ENCODE data around the gene PRKG1. TPM values are rescaled to one million over a fixed set of nuclear protein-coding genes. Genes with fewer than 3 reads are reported as not detected.

The PRKG1 gene
- total and polyA plus RNA-seq, 2 experiments from 2014 or later: 18.2 to 21.1 TPM

GRCh38 chr10:52197098-52197497 is 1122.8 kb downstream of the PRKG1 start (continued):
- TF ChIP-seq, protein P1, sequence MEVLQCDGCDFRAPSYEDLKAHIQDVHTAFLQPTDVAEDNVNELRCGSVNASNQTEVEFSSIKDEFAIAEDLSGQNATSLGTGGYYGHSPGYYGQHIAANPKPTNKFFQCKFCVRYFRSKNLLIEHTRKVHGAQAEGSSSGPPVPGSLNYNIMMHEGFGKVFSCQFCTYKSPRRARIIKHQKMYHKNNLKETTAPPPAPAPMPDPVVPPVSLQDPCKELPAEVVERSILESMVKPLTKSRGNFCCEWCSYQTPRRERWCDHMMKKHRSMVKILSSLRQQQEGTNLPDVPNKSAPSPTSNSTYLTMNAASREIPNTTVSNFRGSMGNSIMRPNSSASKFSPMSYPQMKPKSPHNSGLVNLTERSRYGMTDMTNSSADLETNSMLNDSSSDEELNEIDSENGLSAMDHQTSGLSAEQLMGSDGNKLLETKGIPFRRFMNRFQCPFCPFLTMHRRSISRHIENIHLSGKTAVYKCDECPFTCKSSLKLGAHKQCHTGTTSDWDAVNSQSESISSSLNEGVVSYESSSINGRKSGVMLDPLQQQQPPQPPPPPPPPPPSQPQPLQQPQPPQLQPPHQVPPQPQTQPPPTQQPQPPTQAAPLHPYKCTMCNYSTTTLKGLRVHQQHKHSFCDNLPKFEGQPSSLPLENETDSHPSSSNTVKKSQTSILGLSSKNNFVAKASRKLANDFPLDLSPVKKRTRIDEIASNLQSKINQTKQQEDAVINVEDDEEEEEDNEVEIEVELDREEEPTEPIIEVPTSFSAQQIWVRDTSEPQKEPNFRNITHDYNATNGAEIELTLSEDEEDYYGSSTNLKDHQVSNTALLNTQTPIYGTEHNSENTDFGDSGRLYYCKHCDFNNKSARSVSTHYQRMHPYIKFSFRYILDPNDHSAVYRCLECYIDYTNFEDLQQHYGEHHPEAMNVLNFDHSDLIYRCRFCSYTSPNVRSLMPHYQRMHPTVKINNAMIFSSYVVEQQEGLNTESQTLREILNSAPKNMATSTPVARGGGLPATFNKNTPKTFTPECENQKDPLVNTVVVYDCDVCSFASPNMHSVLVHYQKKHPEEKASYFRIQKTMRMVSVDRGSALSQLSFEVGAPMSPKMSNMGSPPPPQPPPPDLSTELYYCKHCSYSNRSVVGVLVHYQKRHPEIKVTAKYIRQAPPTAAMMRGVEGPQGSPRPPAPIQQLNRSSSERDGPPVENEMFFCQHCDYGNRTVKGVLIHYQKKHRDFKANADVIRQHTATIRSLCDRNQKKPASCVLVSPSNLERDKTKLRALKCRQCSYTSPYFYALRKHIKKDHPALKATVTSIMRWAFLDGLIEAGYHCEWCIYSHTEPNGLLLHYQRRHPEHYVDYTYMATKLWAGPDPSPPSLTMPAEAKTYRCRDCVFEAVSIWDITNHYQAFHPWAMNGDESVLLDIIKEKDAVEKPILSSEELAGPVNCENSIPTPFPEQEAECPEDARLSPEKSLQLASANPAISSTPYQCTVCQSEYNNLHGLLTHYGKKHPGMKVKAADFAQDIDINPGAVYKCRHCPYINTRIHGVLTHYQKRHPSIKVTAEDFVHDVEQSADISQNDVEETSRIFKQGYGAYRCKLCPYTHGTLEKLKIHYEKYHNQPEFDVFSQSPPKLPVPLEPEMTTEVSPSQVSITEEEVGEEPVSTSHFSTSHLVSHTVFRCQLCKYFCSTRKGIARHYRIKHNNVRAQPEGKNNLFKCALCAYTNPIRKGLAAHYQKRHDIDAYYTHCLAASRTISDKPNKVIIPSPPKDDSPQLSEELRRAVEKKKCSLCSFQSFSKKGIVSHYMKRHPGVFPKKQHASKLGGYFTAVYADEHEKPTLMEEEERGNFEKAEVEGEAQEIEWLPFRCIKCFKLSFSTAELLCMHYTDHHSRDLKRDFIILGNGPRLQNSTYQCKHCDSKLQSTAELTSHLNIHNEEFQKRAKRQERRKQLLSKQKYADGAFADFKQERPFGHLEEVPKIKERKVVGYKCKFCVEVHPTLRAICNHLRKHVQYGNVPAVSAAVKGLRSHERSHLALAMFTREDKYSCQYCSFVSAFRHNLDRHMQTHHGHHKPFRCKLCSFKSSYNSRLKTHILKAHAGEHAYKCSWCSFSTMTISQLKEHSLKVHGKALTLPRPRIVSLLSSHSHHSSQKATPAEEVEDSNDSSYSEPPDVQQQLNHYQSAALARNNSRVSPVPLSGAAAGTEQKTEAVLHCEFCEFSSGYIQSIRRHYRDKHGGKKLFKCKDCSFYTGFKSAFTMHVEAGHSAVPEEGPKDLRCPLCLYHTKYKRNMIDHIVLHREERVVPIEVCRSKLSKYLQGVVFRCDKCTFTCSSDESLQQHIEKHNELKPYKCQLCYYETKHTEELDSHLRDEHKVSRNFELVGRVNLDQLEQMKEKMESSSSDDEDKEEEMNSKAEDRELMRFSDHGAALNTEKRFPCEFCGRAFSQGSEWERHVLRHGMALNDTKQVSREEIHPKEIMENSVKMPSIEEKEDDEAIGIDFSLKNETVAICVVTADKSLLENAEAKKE (CRISPR knock-in tag; IDR thresholded peaks at IDR 0.05): no peak
- TF ChIP-seq EZH2phosphoT487 (IDR thresholded peaks at IDR 0.05; ENCODE audit: unreplicated experiment): no peak
- TF ChIP-seq, protein P2, sequence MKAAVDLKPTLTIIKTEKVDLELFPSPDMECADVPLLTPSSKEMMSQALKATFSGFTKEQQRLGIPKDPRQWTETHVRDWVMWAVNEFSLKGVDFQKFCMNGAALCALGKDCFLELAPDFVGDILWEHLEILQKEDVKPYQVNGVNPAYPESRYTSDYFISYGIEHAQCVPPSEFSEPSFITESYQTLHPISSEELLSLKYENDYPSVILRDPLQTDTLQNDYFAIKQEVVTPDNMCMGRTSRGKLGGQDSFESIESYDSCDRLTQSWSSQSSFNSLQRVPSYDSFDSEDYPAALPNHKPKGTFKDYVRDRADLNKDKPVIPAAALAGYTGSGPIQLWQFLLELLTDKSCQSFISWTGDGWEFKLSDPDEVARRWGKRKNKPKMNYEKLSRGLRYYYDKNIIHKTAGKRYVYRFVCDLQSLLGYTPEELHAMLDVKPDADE (IDR thresholded peaks at IDR 0.05): no peak
- TF ChIP-seq EZH2 (IDR thresholded peaks at IDR 0.05; ENCODE audit: low read depth, unreplicated experiment): no peak
- no peak for TF ChIP-seq STAT1 (IDR thresholded peaks at IDR 0.05; ENCODE audit: unreplicated experiment)
- TF ChIP-seq JUNB (IDR thresholded peaks at IDR 0.05; ENCODE audit: unreplicated experiment): no peak

- Histone ChIP-seq H3K27ac (ENCODE audit: low read depth) (no peak overlapping the region), H3K79me2 (replicated peaks; ENCODE audit: insufficient read depth) (no peaks in the 10 kb centered on the region), H3K4me2 (no peak overlapping the region), H3K9me2 (ENCODE audit: insufficient read depth) (no peaks in the 10 kb centered on the region), H4K20me1 (replicated peaks; ENCODE audit: insufficient read depth) (no peaks in the 10 kb centered on the region), H3F3A (replicated peaks; ENCODE audit: low read depth) (no peaks in the 10 kb centered on the region), H3K27me3 (ENCODE audit: insufficient read depth) (no peaks in the 10 kb centered on the region), H3K36me3 (ENCODE audit: insufficient read depth) (no peaks in the 10 kb centered on the region), H3K4me1 (ENCODE audit: insufficient read depth) (peaks cover 3% of the 10 kb centered on the region; the same call in 1 of the 2 replicates), H2AFZ (no peak overlapping the region), H3K4me3 (no peak overlapping the region)
- no peak overlapping the region for H3K27ac Mint-ChIP-seq
- ATAC-seq: no peak
- no peaks in the 10 kb centered on the region; the same call in 1 of the 3 replicates for H3K9me3 Mint-ChIP-seq
- no peak for DNase-seq (ENCODE audit: low spot score)
- no peak overlapping the region for H3K4me3 Mint-ChIP-seq
- peaks cover 6% of the 10 kb centered on the region; the same call in 1 of the 3 replicates for H3K36me3 Mint-ChIP-seq (ENCODE audit: low read depth)
- no peaks in the 10 kb centered on the region; the same call in 2 of the 3 replicates for H3K4me1 Mint-ChIP-seq
- no peaks in the 10 kb centered on the region for H3K27me3 Mint-ChIP-seq (ENCODE audit: insufficient read depth, low read depth, poor library complexity)
- no peak for TF ChIP-seq CTCF (conservative IDR thresholded peaks at IDR 0.05; ENCODE audit: low read depth in 2 of 2)
- no peak for TF ChIP-seq NANOG (IDR thresholded peaks at IDR 0.05; ENCODE audit: borderline replicate concordance)
- no peak for TF ChIP-seq JUNB (IDR thresholded peaks at IDR 0.05; ENCODE audit: unreplicated experiment)
- TF ChIP-seq STAT1 (IDR thresholded peaks at IDR 0.05; ENCODE audit: unreplicated experiment): no peak
- TF ChIP-seq EZH2phosphoT487 (IDR thresholded peaks at IDR 0.05; ENCODE audit: unreplicated experiment): no peak
These were observed 1124.3 kb downstream of the PRKG1 start for GRCh38 chr10:52198540-52198939.

Data from GM23338 (cell line).